Dedifferentiated amniotic fluid mesenchymal stem cell (primary cell): ENCODE data around the gene RALGAPA2.

ENCODE experiments used
- DNase-seq: peaks from one replicate; pipeline ENCODE4 v3.0.0-alpha.2; 2016; ENCODE audit errors: extremely low spot score

Gene RALGAPA2

DNA sequence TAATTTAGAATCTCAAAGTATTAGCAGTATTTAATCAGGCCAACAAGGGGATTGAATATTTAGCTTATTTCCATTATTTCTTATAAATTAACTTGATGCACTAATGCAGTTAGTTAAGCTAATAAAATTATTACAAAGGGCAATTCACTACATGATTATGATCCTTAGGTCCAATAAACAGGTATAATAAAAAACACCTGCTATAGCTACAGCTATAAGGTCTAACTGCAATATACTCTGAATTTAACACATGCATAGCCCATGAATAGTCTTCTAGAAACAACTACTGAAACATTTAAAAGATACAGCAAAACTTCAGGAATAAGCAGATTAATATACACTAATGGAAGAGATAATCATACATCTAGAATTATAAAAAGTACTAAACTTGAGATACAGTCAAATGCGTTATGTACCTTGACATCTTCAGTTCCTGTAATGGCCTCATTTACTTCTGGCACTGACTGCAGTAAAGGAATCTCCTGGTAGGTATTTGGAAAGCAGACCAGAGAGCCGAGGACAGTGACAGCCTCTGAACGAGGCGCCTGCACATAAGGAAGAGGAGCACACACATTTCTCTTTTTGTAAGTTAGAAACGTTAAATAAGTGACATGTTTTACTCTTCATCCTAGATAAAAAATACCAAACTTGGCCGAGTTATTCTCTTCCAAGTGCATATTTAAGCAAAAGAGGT is 176.1 kb downstream of the RALGAPA2 start:
- DNase-seq, result no peak

DNA sequence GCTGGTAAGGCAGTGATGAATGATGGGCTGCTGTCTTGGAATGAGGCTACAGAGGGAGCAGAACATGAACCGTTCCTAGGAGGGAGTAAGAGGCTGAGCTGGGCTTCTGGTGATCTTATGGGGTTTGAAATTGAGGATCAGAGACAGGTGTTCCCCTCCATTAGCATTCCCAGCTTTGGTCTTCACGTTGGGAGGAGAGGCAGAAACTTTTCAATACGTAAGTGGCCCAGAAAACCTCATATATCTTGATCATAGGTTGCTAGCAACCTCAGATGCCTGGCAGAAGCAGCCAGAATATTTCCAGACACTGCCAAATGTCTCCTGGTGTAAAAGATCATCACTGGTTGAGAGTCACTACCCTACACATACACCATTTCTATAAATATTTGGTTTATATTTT is 177.4 kb downstream of the RALGAPA2 start:
- no peak for DNase-seq

DNA sequence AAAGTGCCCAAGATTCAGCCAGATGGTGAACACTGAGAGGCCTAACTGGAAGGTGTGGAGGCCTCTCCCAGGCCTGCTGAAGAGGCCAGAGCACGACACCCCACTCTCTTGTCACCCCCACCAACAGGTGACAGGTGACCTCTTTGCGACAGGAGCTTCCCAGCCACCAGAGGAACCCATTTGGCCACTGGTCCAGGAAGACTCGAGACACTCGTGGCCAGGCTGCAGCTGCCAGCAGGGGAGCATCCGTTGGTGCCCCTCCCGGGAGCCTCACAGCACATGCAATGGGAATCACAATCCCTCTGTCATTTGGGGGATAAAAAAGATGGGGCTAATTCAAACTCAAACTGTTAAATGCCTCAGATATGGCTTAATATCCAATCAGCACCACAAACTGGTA is 181.2 kb downstream of the RALGAPA2 start:
- DNase-seq, result no peak

DNA sequence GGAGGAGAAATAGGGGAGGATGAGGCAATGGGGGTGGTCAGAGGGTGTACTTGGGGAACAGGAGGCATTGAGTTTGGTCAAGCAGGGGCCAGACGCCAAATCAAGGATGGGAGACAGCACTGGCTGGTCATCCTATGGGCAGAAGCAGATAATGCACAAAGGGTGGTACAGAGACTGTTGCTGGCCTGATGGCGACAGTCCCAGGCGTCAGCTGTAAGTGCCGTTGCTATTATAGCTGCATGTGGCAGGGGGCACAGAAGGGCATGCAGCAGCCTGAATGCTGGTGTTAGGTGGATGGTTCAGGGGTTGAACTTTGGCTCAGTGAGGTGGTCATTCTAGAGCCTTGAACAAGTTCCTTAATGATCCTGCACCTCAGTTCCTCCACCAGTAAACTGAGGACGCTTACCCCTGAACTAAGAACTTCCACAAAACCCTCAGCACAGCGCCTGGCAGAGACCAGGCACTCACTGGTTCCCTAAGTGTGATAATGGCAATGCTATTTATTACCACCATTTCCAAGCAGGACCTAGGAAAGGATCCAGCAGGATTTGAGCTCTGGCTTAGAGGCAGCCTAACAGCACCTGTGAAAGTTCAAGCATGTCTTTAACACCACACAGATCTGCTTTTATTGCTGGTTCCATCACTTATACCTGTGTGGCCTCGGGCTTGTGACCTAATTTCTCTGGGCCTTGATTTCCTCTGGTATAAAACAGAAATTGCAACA is 181.9 kb downstream of the RALGAPA2 start:
- no peak for DNase-seq

DNA sequence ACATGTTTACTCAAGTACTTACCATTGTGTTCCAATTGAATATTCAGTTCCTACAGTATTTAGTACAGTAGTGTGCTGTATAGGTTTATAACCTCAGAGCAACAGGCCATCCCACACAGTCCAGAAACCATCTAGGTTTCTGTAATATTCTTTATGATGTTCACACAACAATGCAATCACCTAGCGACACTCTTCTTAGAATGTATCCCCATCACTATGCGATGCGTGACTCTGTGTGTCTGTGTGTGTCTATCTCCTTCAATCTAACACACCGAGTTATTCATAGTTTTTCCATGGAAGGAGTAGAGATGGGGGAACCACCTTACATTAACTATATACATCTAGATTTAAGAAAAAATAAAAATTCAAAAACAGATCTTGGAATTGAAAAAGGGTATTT is 182.8 kb downstream of the RALGAPA2 start:
- no peak for DNase-seq

DNA sequence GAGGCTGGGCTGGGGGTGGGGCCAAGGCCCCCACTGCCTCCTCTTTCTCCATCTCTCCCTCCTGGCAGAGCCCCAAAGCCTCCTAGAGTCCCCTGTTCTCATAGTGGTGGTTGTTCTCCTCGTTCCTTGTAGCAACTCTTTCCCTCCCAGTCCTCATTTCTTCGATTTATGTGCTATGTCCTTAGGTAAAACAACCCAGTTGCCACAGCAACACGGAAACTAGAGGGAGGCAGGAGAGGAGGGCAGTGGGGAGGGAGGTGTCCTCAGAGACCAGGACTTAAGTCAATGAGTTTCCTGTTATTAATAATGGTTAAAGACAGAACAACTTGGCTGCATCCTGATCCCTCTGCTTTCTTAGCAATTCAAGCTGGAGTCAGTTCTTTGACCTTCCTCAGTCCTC is 183.6 kb downstream of the RALGAPA2 start:
- no peak for DNase-seq

DNA sequence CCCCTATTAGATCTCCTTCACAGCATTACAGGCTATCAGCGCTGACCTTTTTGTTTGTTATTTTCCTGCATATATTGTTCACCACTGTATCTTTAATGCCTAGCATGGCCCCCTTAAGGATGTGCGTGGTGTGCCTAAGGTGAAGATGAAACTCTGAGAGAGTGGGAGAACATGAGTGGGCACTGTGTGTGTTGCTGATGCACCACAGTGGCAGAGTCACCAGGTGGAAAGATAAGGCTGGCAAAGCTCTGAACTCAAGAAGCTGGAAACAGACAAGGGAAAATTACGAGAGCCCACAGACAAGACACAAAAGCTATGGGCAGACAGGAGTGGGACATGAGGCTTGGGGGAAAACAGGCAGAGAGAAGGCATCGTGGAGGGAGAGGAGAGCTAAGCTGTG is 184.8 kb downstream of the RALGAPA2 start:
- no peak for DNase-seq

DNA sequence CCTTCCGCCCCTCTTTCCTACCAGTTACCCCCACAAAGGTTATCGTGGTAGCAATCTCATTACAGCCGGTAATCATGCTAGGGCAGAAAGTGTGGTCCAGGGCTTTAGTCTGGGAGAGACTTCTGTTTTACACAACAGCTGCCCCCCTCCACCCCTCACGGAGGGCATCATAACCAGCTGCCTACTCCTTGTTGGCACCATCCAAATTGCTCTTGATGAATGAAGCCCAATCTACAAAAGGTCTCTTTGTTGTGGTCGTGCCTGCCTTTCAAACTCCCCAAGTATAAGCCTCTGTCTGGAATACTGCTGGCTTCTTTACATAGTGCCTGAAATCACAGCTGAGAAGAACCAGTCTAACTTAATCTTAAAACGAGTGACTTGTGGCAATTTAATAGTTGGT is 186.7 kb downstream of the RALGAPA2 start:
- DNase-seq, result no peak

DNA sequence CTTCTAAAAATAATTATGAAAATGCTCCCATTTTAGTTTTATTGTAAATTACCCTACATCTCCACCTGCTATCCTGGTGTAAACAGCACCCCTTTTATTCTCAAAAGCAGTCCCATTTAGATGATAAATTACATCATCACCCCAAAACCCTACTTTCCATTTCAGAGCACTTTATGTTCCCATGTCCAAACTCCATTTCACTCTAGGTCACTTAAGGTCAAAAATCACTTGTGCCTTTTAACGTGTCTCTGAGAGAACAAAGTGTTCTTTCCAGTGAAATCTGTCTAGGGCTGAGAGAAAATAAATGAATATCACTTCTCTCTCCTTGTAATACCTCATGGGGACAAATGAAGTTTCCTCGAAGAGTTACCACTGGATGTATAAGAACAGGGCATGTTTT is 187.2 kb downstream of the RALGAPA2 start:
- no peak for DNase-seq

DNA sequence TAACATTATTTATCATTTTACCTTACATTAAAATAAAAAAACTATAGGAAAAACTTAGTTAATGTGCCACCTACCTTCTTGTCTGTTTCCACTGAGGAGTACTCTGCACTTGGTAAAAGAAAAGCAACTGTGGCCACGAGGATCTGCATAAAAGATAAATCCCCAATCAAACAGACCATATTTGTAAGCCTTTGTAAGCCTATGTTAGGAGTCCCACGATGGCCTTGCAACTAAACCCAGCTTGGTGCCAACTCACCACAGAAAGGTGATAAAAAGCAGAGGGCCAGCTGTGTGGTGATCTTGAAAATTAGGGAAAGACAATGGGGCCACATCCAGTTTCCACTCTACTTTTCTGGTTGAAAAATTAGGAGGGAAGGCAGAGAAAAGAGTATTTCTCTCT is 187.7 kb downstream of the RALGAPA2 start:
- DNase-seq, result no peak

DNA sequence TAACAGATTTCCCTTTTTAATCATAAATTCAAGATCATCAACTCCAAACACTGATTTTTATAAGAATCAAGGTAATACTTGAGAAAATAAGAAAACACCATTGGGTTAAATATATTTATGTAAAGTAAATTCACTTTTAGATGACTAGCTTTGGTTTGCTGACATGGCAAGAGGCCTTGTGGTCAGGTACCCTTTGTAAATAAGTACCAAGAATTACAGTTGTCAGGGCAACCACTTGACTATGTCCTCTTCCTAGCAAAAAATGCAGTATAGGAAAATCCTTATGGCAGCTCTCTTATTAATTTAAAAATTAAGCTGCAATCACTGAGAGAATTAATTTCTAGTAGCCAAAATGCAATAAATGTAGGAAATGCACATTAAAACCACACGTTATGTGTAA is 190.7 kb downstream of the RALGAPA2 start:
- no peak for DNase-seq

DNA sequence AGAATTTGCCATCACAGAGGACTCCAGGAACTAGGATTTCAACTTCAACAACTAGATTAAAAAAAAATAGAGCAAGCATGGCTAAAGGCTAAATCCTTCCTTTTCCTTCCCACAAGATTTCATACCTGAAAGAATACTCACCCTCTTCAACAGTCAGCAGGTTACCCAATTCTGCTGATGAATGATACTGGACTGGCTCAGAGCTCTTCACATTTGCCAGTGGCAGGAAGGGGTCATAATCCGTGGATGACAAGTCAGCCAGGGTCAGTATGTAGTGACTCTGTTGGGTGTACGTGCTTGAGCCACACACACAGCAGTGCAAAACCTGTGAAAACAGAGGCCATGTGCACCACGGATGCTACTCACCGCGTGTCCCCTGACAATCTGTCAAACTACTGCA is 191.7 kb downstream of the RALGAPA2 start:
- no peak for DNase-seq

DNA sequence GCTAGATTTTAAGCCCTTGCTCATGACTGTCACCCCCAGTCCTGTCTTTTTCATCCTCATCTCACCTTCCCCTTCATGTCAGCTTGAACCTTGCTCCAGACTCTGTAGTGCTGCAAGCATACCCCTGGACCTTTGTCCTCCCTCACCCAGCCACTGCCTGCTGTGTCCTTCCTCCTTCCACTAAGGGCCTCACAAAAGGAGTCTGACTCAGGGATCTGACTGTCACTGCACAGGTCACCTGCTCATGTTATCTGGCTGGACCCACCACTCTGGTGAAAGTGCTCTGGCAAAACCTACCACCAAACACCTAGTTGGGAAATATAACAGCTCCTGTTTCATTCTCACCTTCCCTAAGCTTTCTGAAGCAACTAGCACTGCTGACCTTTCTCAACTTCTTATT is 193.2 kb downstream of the RALGAPA2 start:
- DNase-seq, result no peak

DNA sequence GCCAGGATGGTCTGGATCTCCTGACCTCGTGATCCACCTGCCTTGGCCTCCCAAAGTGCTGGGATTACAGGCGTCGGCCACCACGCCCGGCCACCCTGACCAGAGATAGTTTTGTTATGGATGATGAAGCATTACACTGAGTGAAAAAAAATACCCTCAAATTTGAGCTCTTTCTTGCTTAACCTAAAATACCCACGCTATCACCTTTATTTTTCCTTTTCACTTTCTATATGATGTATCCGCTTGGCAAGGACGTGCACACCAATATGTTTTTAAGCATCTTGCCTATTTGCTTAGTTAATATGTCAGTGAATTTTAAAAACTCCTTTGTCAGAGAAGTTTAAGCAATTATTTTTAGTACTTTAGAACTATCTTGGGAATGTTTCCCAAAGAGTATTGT is 194.2 kb downstream of the RALGAPA2 start:
- DNase-seq, result no peak

DNA sequence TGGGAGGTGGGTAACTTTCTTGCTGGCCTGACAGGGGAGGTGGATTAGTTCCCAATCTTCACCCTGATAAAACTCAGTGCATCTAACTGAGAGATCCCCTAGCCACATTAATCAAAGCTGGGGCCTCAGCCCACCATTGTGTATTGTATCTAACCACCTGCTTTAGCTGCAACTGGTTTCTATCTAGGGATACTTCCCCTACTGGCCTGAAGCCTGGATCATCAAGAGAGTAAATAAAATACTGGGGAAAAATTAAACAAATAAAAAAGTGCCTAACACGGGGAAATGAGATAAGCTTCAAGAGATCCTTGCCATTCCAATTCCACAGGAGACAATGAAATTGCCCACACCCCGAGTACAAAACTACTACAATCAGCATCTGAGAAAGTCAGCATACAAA is 195.1 kb downstream of the RALGAPA2 start:
- no peak for DNase-seq

DNA sequence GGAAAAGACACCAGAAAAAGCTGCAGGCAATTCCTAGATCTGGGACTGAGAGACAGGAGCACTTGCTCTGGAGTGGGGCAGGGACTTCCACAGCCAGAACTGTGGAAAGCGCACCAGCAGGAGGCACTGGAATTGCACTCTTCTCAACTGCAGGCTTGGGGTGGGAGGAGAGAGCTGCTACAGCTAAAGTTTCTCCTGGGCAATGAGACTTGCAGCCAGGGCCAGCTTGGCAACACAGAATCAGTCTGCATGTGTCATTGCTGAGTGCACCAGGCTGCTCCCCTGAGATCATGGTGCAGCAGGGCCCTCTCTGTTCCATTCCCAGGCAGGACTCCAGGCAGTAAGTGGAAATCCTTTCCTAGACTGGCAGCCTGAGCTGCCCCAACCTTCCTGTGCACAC is 198.7 kb downstream of the RALGAPA2 start:
- DNase-seq, result no peak

DNA sequence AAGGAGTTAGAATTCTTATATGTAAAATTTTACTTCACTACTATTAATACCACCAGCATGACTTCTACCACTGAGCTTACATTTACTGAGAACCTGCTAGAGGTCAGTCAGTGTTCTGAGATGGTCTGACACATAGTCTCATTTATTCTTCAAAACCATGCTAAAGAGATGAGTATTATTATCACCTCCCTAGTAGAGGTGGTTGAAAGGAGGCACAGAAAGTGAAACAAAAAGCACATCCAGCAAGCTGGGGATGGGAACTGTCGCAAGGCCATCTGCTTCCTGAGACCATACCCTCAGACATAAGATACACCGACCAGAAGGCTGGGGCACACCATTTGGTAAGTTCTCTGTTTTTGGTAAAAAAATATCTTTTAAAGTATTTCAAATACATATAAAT is 206.9 kb downstream of the RALGAPA2 start:
- DNase-seq, result no peak

DNA sequence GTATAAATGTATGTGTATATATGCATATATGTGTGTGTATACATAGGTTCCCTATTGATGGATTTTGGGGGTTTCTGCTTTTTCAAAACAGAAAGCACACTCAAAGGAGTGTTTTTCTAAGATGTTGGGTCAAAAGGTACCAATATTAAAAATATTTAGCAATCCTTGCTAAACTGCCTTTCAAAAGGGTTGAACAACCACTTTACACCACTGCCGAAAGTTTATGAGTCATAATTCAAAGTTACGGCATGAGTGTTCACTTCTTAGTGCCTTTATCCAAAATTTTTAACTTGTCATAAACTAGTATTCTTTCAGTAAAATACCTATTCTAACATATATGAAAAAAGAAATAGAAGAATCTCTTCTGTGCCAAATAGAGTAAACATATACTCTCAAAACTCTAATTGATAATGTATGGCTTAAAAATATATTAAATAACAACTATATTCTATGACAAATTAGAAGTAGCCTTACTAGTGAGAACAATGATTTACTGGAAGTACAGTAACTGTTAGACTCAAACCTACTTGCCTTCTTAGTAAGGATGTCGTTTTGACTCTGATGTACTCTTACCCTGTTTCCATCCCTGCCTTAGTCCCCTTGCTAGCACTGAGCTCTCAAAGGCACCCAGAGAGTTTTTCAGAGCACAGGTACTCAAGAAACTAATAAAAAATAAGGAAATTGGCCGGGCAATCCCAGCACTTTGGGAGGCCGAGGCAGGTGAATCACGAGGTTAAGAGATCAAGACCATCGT is 208.5 kb downstream of the RALGAPA2 start:
- DNase-seq, result no peak

DNA sequence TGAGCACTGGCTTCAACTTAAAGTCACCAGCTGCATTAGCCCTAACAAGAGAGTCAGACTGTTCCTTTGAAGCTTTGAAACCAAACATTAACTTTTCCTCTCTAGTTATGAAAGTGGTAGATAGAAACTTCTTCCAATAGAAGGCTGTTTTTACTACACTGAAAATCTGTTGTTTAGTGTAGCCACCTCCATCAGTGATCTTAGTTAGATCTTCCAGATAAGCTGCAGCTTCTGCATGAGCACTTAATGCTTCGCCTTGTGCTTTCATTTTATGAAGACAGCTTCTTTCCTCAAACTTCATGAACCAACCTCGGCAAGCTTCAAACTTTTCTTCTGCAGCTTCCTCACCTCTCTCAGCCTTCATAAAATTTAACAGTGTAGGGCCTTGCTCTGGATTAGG is 211.3 kb downstream of the RALGAPA2 start:
- no peak for DNase-seq

DNA sequence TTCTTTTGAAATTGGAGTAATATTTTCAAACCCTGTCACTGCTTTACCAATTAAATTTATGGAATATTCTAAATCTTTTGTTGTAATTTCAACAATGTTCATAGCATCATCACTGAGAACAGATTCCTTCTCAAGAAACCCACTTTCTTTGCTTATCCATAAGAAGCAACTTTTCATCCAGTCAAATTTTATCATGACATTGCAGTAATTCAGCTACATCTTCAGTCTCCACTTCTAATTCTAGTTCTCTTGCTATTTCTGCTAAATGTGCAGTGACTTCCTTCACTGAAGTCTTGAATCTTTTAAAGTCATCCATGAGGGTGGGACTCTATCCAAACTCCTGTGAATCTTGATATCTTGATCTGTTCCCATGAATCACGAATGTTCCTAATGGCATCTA is 212.1 kb downstream of the RALGAPA2 start:
- no peak for DNase-seq

DNA sequence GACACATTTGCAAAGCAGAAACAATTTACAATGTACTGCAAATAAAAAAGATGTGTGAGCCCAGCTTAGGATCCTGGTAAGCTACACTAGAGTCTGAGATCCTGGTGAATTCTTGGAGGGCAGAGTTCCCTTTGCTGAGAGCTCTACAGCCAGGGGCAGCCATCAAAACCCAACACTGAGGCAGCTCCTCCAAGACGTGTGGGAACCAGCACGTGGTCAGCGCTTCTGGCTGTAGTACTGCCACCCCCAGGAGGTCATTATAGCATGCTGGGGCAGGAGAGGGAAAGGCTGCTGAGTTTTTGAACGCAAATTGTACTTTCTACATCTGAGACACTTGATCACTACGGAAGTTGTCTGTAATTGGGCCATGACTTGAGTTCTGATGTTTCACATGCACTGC is 213.0 kb downstream of the RALGAPA2 start:
- DNase-seq, result no peak

DNA sequence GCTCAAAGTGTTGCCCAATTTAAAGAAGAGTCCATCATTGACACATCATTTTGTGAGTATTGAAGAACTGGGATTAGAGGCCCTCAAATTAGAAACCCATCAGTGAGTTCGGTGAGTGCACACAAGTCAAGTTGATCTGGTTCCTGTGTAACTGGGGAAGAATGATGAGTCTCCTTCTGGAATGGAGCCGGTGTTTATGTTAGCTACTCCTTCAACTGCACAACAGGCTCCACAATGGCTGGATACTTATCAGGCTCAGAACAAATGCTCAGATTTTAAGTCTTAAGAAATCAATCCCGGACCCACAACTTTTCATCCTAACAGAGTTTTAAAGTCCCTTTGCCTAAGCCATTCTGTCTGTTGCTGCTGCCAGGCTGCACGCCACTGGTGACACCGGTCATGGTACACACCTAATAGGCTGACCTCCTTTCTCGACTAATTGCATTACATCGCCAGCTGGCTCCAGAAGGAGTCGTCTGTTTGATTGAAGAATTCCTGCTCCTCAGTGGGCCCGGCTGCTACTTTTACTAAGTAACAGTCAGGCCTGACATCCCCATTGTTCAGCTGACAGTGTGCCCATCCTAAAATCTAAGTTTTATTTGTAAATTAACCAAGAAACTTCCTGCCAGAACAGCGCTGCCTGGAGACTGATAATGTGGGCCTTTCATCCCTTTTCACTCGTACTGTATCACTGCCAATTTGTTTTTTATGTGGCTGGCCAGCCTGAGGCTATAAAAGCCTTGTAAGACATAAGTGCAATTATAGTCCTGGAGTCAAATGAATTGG is 214.2 kb downstream of the RALGAPA2 start:
- DNase-seq, result no peak
